GM12875 (cell line): Measurements from ENCODE around the gene USP49.

Source experiments
- H3K4me3 ChIP-seq: one replicate; pipeline ENCODE4 v1.5.1; 2011; ENCODE audit warnings: low read depth, low read length, control low read depth
- CTCF ChIP-seq: IDR thresholded peaks from 2 replicates; pipeline ENCODE4 v1.5.1; 2011; ENCODE audit warnings: low read depth, mild to moderate bottlenecking, control low read depth, inconsistent platforms, low read length, moderate library complexity, borderline replicate concordance; ENCODE audit not compliant: insufficient read depth

The USP49 gene

GRCh38 chr6:41836660-41837052 is 58.5 kb downstream of the USP49 start:
- no peak for TF ChIP-seq CTCF
- H3K4me3 ChIP-seq = no peak overlapping the region

GRCh38 chr6:41836022-41836659 is 59.0 kb downstream of the USP49 start:
- no peak overlapping the region for H3K4me3 ChIP-seq
- no peak for TF ChIP-seq CTCF

- no peak for TF ChIP-seq CTCF
- no peak overlapping the region for H3K4me3 ChIP-seq
These were observed 62.9 kb downstream of the USP49 start for GRCh38 chr6:41832263-41832662.

- no peak for TF ChIP-seq CTCF
- H3K4me3 ChIP-seq = no peak overlapping the region
These were observed 68.7 kb downstream of the USP49 start for GRCh38 chr6:41826343-41827022.

GRCh38 chr6:41824571-41825569 is 70.3 kb downstream of the USP49 start:
- TF ChIP-seq CTCF = no peak
- no peak overlapping the region for H3K4me3 ChIP-seq

GRCh38 chr6:41823178-41823577 is 72.0 kb downstream of the USP49 start:
- no peak for TF ChIP-seq CTCF

More at GRCh38 chr6:41823178-41823577, 72.0 kb downstream of the USP49 start:
- no peak overlapping the region for H3K4me3 ChIP-seq
